OCI-LY1 (cell line): ENCODE measurements around the gene SCN10A.

ENCODE experiments used
- H2AFZ ChIP-seq: fragments of 200-600 bp; sonication (generic), shearing (Covaris generic); 2 replicates; pipeline ENCODE4 v1.6.0; 2014; ENCODE audit warnings: antibody characterized with exemption, mild to moderate bottlenecking, low read length
- H3F3A ChIP-seq: fragments of 200-600 bp; sonication (generic), shearing (Covaris generic); 2 replicates; pipeline ENCODE4 v1.6.0; 2014; ENCODE audit warnings: mild to moderate bottlenecking, antibody characterized with exemption, low read length, moderate library complexity; ENCODE audit not compliant: insufficient read depth
- H3K27ac ChIP-seq: fragments of 200-600 bp; sonication (generic); 2 replicates; pipeline ENCODE4 v1.5.1; 2014; ENCODE audit warnings: low read length, mixed run types, mild to moderate bottlenecking, low read depth; ENCODE audit not compliant: poor library complexity, severe bottlenecking
- H3K27me3 ChIP-seq: fragments of 200-600 bp; sonication (generic); 2 replicates; pipeline ENCODE4 v1.6.0; 2014; ENCODE audit warnings: antibody characterized with exemption, mild to moderate bottlenecking, low read length, moderate library complexity; ENCODE audit not compliant: insufficient read depth
- H3K36me3 ChIP-seq: fragments of 200-600 bp; sonication (generic); 2 replicates; pipeline ENCODE4 v1.6.1; 2014; ENCODE audit warnings: mild to moderate bottlenecking, antibody characterized with exemption, low read length, moderate library complexity, mixed read lengths; ENCODE audit not compliant: insufficient read depth
- H3K4me1 ChIP-seq: fragments of 200-600 bp; sonication (generic); 2 replicates; pipeline ENCODE4 v1.5.1; 2014; ENCODE audit warnings: mild to moderate bottlenecking, low read length, moderate library complexity; ENCODE audit not compliant: insufficient read depth, severe bottlenecking
- H3K4me2 ChIP-seq: fragments of 200-600 bp; sonication (generic), shearing (Covaris generic); 2 replicates; pipeline ENCODE4 v1.6.1; 2014; ENCODE audit warnings: low read length
- H3K4me3 ChIP-seq: fragments of 200-600 bp; sonication (generic); 2 replicates; pipeline ENCODE4 v1.5.1; 2014; ENCODE audit warnings: low read length, low read depth, mild to moderate bottlenecking, mixed read lengths; ENCODE audit not compliant: poor library complexity, severe bottlenecking
- H3K79me2 ChIP-seq: fragments of 200-600 bp; shearing (Covaris generic); 2 replicates; pipeline ENCODE4 v1.6.1; 2016; ENCODE audit warnings: mixed run types, low read length, mixed read lengths; ENCODE audit not compliant: insufficient read depth
- H3K9ac ChIP-seq: fragments of 200-600 bp; sonication (generic), shearing (Covaris generic); 2 replicates; pipeline ENCODE4 v1.6.1; 2014; ENCODE audit warnings: mild to moderate bottlenecking, low read length, mixed read lengths
- H3K9me2 ChIP-seq: fragments of 200-600 bp; sonication (generic), shearing (Covaris generic); 2 replicates; pipeline ENCODE4 v1.6.1; 2014; ENCODE audit warnings: low read depth, mild to moderate bottlenecking, low read length, mixed read lengths
- H3K9me3 ChIP-seq: fragments of 200-600 bp; shearing (Covaris generic); 2 replicates; pipeline ENCODE4 v1.6.1; 2014; ENCODE audit warnings: low read length, mixed read lengths
- H4K20me1 ChIP-seq: fragments of 200-600 bp; sonication (generic), shearing (Covaris generic); 2 replicates; pipeline ENCODE4 v1.6.0; 2016; ENCODE audit warnings: mild to moderate bottlenecking, low read length; ENCODE audit not compliant: insufficient read depth
- EZH2 ChIP-seq: fragments of 200-600 bp; sonication (generic), shearing (Covaris generic); IDR thresholded peaks from 2 replicates; pipeline ENCODE4 v1.8.0; 2017; ENCODE audit warnings: borderline replicate concordance, mixed run types, mild to moderate bottlenecking, antibody characterized with exemption, low read length, moderate library complexity, mixed read lengths
- TF ChIP-seq, protein P1 (sequence below): fragments of 200-600 bp; sonication (generic), shearing (Covaris generic); IDR thresholded peaks from 2 replicates; pipeline ENCODE4 v1.5.1; 2017; ENCODE audit warnings: mild to moderate bottlenecking, antibody characterized with exemption, low read length, moderate library complexity, mixed read lengths

SCN10A gene

DNA sequence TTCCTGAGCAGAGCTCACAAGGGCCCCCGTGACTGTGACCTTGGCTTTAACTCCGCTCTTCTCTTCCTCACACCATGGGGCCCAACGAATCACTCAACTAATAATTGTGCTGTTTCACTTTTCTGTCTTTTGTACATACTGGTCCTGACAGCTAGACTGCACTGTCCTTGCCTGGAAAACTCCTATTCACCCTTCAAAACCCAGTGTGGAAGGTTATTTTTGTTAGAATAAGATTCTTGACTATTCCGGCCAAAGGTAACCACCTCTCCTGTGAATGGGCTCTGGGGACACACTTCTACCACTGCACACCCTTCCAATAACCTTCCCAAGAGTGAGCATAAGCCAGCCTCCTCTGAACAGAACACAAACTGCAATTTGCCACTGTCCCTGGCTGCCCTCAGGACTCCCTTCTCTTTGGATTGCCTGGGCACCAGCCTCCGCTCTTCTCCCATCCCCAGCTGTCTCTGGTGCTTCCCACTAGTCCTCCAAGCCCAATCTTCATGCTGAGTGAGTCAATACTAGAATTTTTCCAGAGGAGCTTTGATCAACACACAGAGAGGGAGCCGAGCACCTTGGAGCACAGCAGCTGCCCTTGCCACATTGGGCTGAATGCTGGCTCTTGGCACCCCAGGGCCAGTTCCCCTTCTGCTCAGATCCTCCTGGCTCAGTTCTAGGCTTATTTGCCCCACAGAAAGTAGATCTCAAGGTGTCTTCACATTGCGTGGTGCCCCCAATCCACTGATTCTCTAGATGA lies 168.6 kb downstream of the SCN10A start:
- Histone ChIP-seq H3K4me1 (peaks cover 9% of the 10 kb centered on the region), H3F3A (no peaks in the 10 kb centered on the region), H2AFZ (no peak overlapping the region), H3K9me2 (no peaks in the 10 kb centered on the region), H4K20me1 (no peaks in the 10 kb centered on the region), H3K27ac (no peak overlapping the region), H3K79me2 (no peaks in the 10 kb centered on the region), H3K36me3 (no peaks in the 10 kb centered on the region), H3K4me3 (no peak overlapping the region), H3K27me3 (no peaks in the 10 kb centered on the region), H3K9me3 (no peaks in the 10 kb centered on the region), H3K9ac (no peak overlapping the region), H3K4me2 (no peak overlapping the region)
- TF ChIP-seq, protein P1, sequence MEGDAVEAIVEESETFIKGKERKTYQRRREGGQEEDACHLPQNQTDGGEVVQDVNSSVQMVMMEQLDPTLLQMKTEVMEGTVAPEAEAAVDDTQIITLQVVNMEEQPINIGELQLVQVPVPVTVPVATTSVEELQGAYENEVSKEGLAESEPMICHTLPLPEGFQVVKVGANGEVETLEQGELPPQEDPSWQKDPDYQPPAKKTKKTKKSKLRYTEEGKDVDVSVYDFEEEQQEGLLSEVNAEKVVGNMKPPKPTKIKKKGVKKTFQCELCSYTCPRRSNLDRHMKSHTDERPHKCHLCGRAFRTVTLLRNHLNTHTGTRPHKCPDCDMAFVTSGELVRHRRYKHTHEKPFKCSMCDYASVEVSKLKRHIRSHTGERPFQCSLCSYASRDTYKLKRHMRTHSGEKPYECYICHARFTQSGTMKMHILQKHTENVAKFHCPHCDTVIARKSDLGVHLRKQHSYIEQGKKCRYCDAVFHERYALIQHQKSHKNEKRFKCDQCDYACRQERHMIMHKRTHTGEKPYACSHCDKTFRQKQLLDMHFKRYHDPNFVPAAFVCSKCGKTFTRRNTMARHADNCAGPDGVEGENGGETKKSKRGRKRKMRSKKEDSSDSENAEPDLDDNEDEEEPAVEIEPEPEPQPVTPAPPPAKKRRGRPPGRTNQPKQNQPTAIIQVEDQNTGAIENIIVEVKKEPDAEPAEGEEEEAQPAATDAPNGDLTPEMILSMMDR = no peak
- TF ChIP-seq EZH2 = no peak
